ENCODE data around the gene C1orf146. TPM values are rescaled to one million over a fixed set of nuclear protein-coding genes. Genes with fewer than 3 reads are reported as not detected.

Gene C1orf146
- total and polyA plus RNA-seq, 4 donors, result not detected

DNA sequence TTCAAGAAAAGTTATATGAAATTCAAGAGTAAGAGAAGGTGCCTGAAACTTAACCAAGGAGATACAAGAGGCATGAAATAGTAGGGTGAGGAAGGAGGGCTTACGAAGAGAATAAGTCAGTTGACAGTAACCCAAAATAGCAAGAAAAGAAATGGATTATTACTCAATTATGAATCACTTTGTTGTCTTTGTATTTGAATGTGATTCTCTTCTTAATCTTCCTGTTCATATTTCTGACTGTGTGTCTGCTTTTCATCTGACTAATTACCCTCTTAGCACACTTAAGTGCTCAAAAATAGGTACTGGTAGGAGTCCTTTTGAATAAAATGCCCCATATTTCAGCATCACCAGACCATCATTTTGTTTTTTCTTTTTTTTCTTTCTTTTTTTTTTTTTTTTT lies 41.6 kb downstream of the C1orf146 start:
- H3K27ac ChIP-seq (ENCODE audit: low read depth in 1 of 2, low read length in 2 of 2), result no peak overlapping the region
- WGBS, result 96% methylated on average over 1 of the region's 1 CpG
- H3K27me3 ChIP-seq (ENCODE audit: control insufficient read depth in 4 of 4, insufficient read depth in 4 of 4, low read length in 3 of 4), result no peaks in the 10 kb centered on the region
- H3K4me1 ChIP-seq (ENCODE audit: control insufficient read depth in 4 of 4, insufficient read depth in 4 of 4, low read length in 3 of 4), result no peaks in the 10 kb centered on the region
- TF ChIP-seq JUND (IDR thresholded peaks at IDR 0.05) (no peak), YY1 (IDR thresholded peaks at IDR 0.05) (no peak), HNF4G (IDR thresholded peaks at IDR 0.05) (no peak), TAF1 (conservative IDR thresholded peaks at IDR 0.05) (no peak)
- H3K4me3 ChIP-seq (ENCODE audit: low read depth in 1 of 3, low read length in 3 of 3), result no peak overlapping the region
- no peak for DNase-seq (ENCODE audit: low spot score)
- H3K9me3 ChIP-seq (ENCODE audit: control insufficient read depth in 4 of 4, low read length in 3 of 4), result no peaks in the 10 kb centered on the region
- no peak overlapping the region for H3K9ac ChIP-seq (ENCODE audit: low read depth in 1 of 2, low read length in 2 of 2)
- H3K36me3 ChIP-seq (ENCODE audit: control insufficient read depth in 4 of 4, insufficient read depth in 3 of 4, low read depth in 1 of 4, low read length in 3 of 4), result peaks cover 2 to 6% (median 4%) of the 10 kb centered on the region in 4 donors

GRCh38 chr1:92262516-92262915 lies 44.8 kb downstream of the C1orf146 start:
- H3K4me1 ChIP-seq (ENCODE audit: control insufficient read depth in 4 of 4, insufficient read depth in 4 of 4, low read length in 3 of 4), result no peaks in the 10 kb centered on the region
- 96% methylated on average over 3 of the region's 3 CpGs for WGBS
- no peak overlapping the region for H3K9ac ChIP-seq (ENCODE audit: low read depth in 1 of 2, low read length in 2 of 2)
- TF ChIP-seq HNF4G (IDR thresholded peaks at IDR 0.05) (no peak), RAD21 (IDR thresholded peaks at IDR 0.05) (no peak), GABPA (IDR thresholded peaks at IDR 0.05 in 1 of 2, conservative IDR thresholded peaks at IDR 0.05 in 1 of 2) (no peak)
- TF ChIP-seq, protein P1, sequence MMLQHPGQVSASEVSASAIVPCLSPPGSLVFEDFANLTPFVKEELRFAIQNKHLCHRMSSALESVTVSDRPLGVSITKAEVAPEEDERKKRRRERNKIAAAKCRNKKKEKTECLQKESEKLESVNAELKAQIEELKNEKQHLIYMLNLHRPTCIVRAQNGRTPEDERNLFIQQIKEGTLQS (IDR thresholded peaks at IDR 0.05), result no peak
- TF ChIP-seq, protein P2, sequence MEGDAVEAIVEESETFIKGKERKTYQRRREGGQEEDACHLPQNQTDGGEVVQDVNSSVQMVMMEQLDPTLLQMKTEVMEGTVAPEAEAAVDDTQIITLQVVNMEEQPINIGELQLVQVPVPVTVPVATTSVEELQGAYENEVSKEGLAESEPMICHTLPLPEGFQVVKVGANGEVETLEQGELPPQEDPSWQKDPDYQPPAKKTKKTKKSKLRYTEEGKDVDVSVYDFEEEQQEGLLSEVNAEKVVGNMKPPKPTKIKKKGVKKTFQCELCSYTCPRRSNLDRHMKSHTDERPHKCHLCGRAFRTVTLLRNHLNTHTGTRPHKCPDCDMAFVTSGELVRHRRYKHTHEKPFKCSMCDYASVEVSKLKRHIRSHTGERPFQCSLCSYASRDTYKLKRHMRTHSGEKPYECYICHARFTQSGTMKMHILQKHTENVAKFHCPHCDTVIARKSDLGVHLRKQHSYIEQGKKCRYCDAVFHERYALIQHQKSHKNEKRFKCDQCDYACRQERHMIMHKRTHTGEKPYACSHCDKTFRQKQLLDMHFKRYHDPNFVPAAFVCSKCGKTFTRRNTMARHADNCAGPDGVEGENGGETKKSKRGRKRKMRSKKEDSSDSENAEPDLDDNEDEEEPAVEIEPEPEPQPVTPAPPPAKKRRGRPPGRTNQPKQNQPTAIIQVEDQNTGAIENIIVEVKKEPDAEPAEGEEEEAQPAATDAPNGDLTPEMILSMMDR (IDR thresholded peaks at IDR 0.05; ENCODE audit: low read depth, low read length, missing input control), result no peak
- no peak overlapping the region for H3K4me3 ChIP-seq (ENCODE audit: low read depth in 1 of 3, low read length in 3 of 3)
- H3K9me3 ChIP-seq (ENCODE audit: control insufficient read depth in 4 of 4, low read length in 3 of 4), result no peaks in the 10 kb centered on the region
- no peak for DNase-seq (ENCODE audit: low spot score)
- H3K36me3 ChIP-seq (ENCODE audit: control insufficient read depth in 4 of 4, insufficient read depth in 3 of 4, low read depth in 1 of 4, low read length in 3 of 4), result peaks cover 2 to 6% (median 4%) of the 10 kb centered on the region in 4 donors
- no peaks in the 10 kb centered on the region for H3K27me3 ChIP-seq (ENCODE audit: control insufficient read depth in 4 of 4, insufficient read depth in 4 of 4, low read length in 3 of 4)
- no peak overlapping the region for H3K27ac ChIP-seq (ENCODE audit: low read depth in 1 of 2, low read length in 2 of 2)

DNA sequence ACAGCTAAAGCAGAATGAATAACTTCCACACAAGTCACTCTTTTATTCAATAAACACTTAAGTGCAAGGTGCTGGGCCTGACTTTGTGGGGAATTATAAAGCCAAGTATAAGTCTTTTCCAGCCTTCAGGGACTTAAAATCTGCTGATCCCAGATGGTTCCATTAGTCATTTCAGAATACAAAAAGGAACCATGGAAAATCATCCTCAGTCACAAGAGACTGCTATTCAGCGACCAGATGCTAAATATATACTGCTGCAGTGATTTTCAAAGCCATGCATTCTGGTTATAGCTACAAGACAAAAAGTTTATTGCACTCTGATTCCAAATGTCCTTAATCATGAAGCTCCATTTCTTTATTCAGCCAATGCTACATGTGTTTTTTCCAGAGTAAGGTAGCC lies 55.3 kb downstream of the C1orf146 start:
- Histone ChIP-seq H3K27ac (ENCODE audit: low read depth in 1 of 2, low read length in 2 of 2) (no peak overlapping the region), H3K36me3 (ENCODE audit: control insufficient read depth in 4 of 4, insufficient read depth in 3 of 4, low read depth in 1 of 4, low read length in 3 of 4) (peaks cover 0 to 7% (median 2%) of the 10 kb centered on the region in 4 donors), H3K4me3 (ENCODE audit: low read depth in 1 of 3, low read length in 3 of 3) (no peak overlapping the region), H3K27me3 (ENCODE audit: control insufficient read depth in 4 of 4, insufficient read depth in 4 of 4, low read length in 3 of 4) (no peaks in the 10 kb centered on the region), H3K9ac (ENCODE audit: low read depth in 1 of 2, low read length in 2 of 2) (no peak overlapping the region), H3K9me3 (ENCODE audit: control insufficient read depth in 4 of 4, low read length in 3 of 4) (no peaks in the 10 kb centered on the region), H3K4me1 (ENCODE audit: control insufficient read depth in 4 of 4, insufficient read depth in 4 of 4, low read length in 3 of 4) (no peaks in the 10 kb centered on the region)
- no peak for DNase-seq (ENCODE audit: low spot score)
- WGBS, result 95% methylated on average over 1 of the region's 1 CpG
- no peak for TF ChIP-seq TAF1 (conservative IDR thresholded peaks at IDR 0.05)
- no peak for TF ChIP-seq FOXA2 (IDR thresholded peaks at IDR 0.05)
- TF ChIP-seq YY1 (IDR thresholded peaks at IDR 0.05), result no peak
- TF ChIP-seq, protein P3, sequence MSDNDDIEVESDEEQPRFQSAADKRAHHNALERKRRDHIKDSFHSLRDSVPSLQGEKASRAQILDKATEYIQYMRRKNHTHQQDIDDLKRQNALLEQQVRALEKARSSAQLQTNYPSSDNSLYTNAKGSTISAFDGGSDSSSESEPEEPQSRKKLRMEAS (IDR thresholded peaks at IDR 0.05), result no peak
- TF ChIP-seq NR2F2 (IDR thresholded peaks at IDR 0.05), result no peak
- TF ChIP-seq FOXA1 (IDR thresholded peaks at IDR 0.05), result no peak
- no peak for TF ChIP-seq SP1 (IDR thresholded peaks at IDR 0.05)
- TF ChIP-seq RXRA (IDR thresholded peaks at IDR 0.05), result no peak
- TF ChIP-seq ZBTB33 (IDR thresholded peaks at IDR 0.05), result no peak
- TF ChIP-seq GABPA (IDR thresholded peaks at IDR 0.05 in 1 of 2, conservative IDR thresholded peaks at IDR 0.05 in 1 of 2), result no peak
- no peak for TF ChIP-seq RAD21 (IDR thresholded peaks at IDR 0.05)
